Suprapubic skin (tissue), 4 donors: ENCODE results near the gene DCN.

Source experiments
- CTCF ChIP-seq, 2 donors: fragments of 200-600 bp in 1 of 2; fragments of 450-650 bp in 1 of 2; sonication (generic) in 1 of 2; IDR thresholded peaks; one replicate each; pipeline ENCODE4 v1.5.1; 2016 to 2019; ENCODE audit warnings: antibody characterized with exemption in 2 of 2, mild to moderate bottlenecking in 1 of 2, moderate library complexity in 1 of 2
- EP300 ChIP-seq: sonication (generic); formaldehyde crosslinking; IDR thresholded peaks from one replicate; pipeline ENCODE4 v1.6.1; 2017; ENCODE audit warnings: antibody characterized with exemption
- POLR2A ChIP-seq, 2 donors: fragments of 450-650 bp; IDR thresholded peaks; one replicate each; pipeline ENCODE4 v1.6.1; 2017; ENCODE audit warnings: antibody characterized with exemption in 2 of 2, mild to moderate bottlenecking in 2 of 2, moderate library complexity in 2 of 2
- POLR2AphosphoS5 ChIP-seq, 3 donors: sonication (generic); formaldehyde crosslinking; IDR thresholded peaks; one replicate each; pipeline ENCODE4 v1.6.1; 2017; ENCODE audit warnings: antibody characterized with exemption in 3 of 3

GRCh38 chr12:91203610-91204009, 21.0 kb upstream of the DCN start:
- no peak for TF ChIP-seq POLR2A (IDR thresholded peaks at IDR 0.05)
- no peak for TF ChIP-seq CTCF (IDR thresholded peaks at IDR 0.05)
- no peak for TF ChIP-seq POLR2AphosphoS5 (IDR thresholded peaks at IDR 0.05)
- TF ChIP-seq EP300, result no peak
